CD14-positive monocyte (primary cell): ENCODE data around the gene WASHC2C. TPM values are rescaled to one million over a fixed set of nuclear protein-coding genes. Genes with fewer than 3 reads are reported as not detected.
"Not testable (repeated sequence)": the region's sequence is repeated elsewhere in the genome, so short reads cannot be mapped to it uniquely, and the experiment has no call there.

Source experiments
- DNase-seq, 3 donors: peaks; one replicate each; pipeline ENCODE4 v3.0.0-alpha.2; 2011 to 2022
- H2AFZ ChIP-seq: 2 replicates; pipeline ENCODE4 v1.6.0; 2012; ENCODE audit warnings: mild to moderate bottlenecking, low read depth, low read length, inconsistent platforms; ENCODE audit not compliant: insufficient read depth, poor library complexity, severe bottlenecking
- H3K27ac ChIP-seq, 2 donors: 1 replicate in 1 of 2; 2 replicates in 1 of 2; pipeline ENCODE4 v1.5.1; 2012 to 2013; ENCODE audit warnings: low read length in 2 of 2, control low read depth in 1 of 2, inconsistent platforms in 1 of 2, low read depth in 1 of 2, mild to moderate bottlenecking in 1 of 2
- H3K27me3 ChIP-seq, 2 donors: one replicate each; pipeline versions ENCODE4 v1.6.0 to v1.6.1; 2011 to 2013; ENCODE audit warnings: low read length in 2 of 2; ENCODE audit not compliant: control insufficient read depth in 2 of 2, insufficient read depth in 2 of 2
- H3K36me3 ChIP-seq, 2 donors: replicated peaks in 1 of 2; 1 replicate in 1 of 2; 2 replicates in 1 of 2; pipeline versions ENCODE4 v1.5.1 to v1.6.1; 2012 to 2013; ENCODE audit warnings: low read length in 2 of 2, control low read depth in 1 of 2, inconsistent platforms in 1 of 2, mild to moderate bottlenecking in 1 of 2; ENCODE audit not compliant: insufficient read depth in 2 of 2, control insufficient read depth in 1 of 2
- H3K4me1 ChIP-seq, 2 donors: 1 replicate in 1 of 2; 2 replicates in 1 of 2; pipeline versions ENCODE4 v1.5.1 to v1.6.1; 2012 to 2013; ENCODE audit warnings: low read length in 2 of 2, control low read depth in 1 of 2, inconsistent platforms in 1 of 2, mild to moderate bottlenecking in 1 of 2, moderate library complexity in 1 of 2; ENCODE audit not compliant: insufficient read depth in 2 of 2, control insufficient read depth in 1 of 2
- H3K4me2 ChIP-seq: replicated peaks from 2 replicates; pipeline ENCODE3; 2012; ENCODE audit warnings: low read length, moderate library complexity, mild to moderate bottlenecking; ENCODE audit not compliant: poor library complexity, severe bottlenecking; ENCODE audit errors: extremely low read depth
- H3K4me3 ChIP-seq, 3 experiments: fragments of 200-600 bp in 1 of 3; sonication (generic) in 1 of 3; replicated peaks in 1 of 3; 1 replicate in 2 of 3; 2 replicates in 1 of 3; pipeline ENCODE4 v1.5.1; 2011 to 2013; ENCODE audit warnings: low read length in 3 of 3, mild to moderate bottlenecking in 3 of 3, control low read depth in 2 of 3, low read depth in 2 of 3, inconsistent platforms in 1 of 3, moderate library complexity in 1 of 3
- H3K79me2 ChIP-seq: 2 replicates; pipeline ENCODE4 v1.6.0; 2012; ENCODE audit warnings: mild to moderate bottlenecking, control low read depth, inconsistent platforms, low read length, moderate library complexity; ENCODE audit not compliant: insufficient read depth
- H3K9ac ChIP-seq: 2 replicates; pipeline ENCODE4 v1.6.0; 2017; ENCODE audit warnings: low read length, mild to moderate bottlenecking; ENCODE audit not compliant: insufficient read depth, poor library complexity, severe bottlenecking
- H3K9me3 ChIP-seq, 2 donors: replicated peaks in 1 of 2; 1 replicate in 1 of 2; 2 replicates in 1 of 2; pipeline versions ENCODE4 v1.5.1 to v1.6.1; 2012 to 2013; ENCODE audit warnings: low read length in 2 of 2, control low read depth in 1 of 2; ENCODE audit not compliant: control insufficient read depth in 1 of 2, insufficient read depth in 1 of 2
- H4K20me1 ChIP-seq: 2 replicates; pipeline ENCODE4 v1.6.0; 2012; ENCODE audit warnings: mild to moderate bottlenecking, low read length, control low read depth, moderate library complexity; ENCODE audit not compliant: insufficient read depth
- H3K27ac Mint-ChIP-seq, 7 donors: one replicate each; pipeline ENCODE4 v1.8.0; 2020; ENCODE audit warnings: mild to moderate bottlenecking in 7 of 7, mixed read lengths in 7 of 7, moderate library complexity in 6 of 7, inconsistent platforms in 2 of 7
- H3K27me3 Mint-ChIP-seq, 3 donors: one replicate each; pipeline ENCODE4 v1.8.0; 2021 to 2022; ENCODE audit warnings: low read depth in 3 of 3, mild to moderate bottlenecking in 3 of 3, mixed read lengths in 3 of 3, moderate library complexity in 3 of 3, inconsistent platforms in 1 of 3
- H3K36me3 Mint-ChIP-seq, 2 donors: one replicate each; pipeline ENCODE4 v1.8.0; 2020; ENCODE audit warnings: mixed read lengths in 2 of 2, inconsistent platforms in 1 of 2, mild to moderate bottlenecking in 1 of 2
- H3K4me1 Mint-ChIP-seq: one replicate; pipeline ENCODE4 v1.8.0; 2020; ENCODE audit warnings: mild to moderate bottlenecking, mixed read lengths
- H3K4me3 Mint-ChIP-seq, 2 donors: one replicate each; pipeline ENCODE4 v1.8.0; 2020; ENCODE audit warnings: mild to moderate bottlenecking in 2 of 2, mixed read lengths in 2 of 2, moderate library complexity in 1 of 2
- H3K9me3 Mint-ChIP-seq, 7 donors: one replicate each; pipeline ENCODE4 v1.8.0; 2020 to 2022; ENCODE audit warnings: mixed read lengths in 7 of 7, mild to moderate bottlenecking in 6 of 7, moderate library complexity in 6 of 7, inconsistent platforms in 2 of 7
- WGBS: methylation state at CpG from one replicate; pipeline ENCODE4 v1.1.5; 2013; ENCODE audit warnings: missing lambda C conversion rate; ENCODE audit not compliant: insufficient coverage; 5-methylcytosine and 5-hydroxymethylcytosine counted together
- intact Hi-C, 2 donors: fragments of 100-400 bp; cut with micrococcal nuclease; formaldehyde crosslinking; loops; one replicate each; pipeline versions ENCODE4 v1.15.0 to v1.15.1; 2023
- polyA plus RNA-seq, 3 donors: library from polyadenylated mRNA; depleted of rRNA in 1 of 3; unstranded in 2 of 3; stranded (reverse) in 1 of 3; fragments of 300-500 nt in 2 of 3; fragments of >200 nt in 1 of 3; fragmentation: Illumina TruSeq in 2 of 3; gene quantifications; 1 replicate in 2 of 3; 2 replicates in 1 of 3; pipeline ENCODE4 v1.2.3, GENCODE V29; 2012 to 2021

The WASHC2C gene
- polyA plus RNA-seq, 3 donors = 12.4 to 54.2 (median 23.1) TPM

GRCh38 chr10:45723851-45724250, 3.2 kb upstream of the WASHC2C start:
- no CpG with 5 or more reads among the region's 11 CpGs for WGBS
- not testable (repeated sequence) for H3K36me3 Mint-ChIP-seq, H3K9me3 Mint-ChIP-seq, H3K4me2 ChIP-seq, H3K27me3 ChIP-seq, H4K20me1 ChIP-seq, H3K27me3 Mint-ChIP-seq, H3K4me3 Mint-ChIP-seq, H3K36me3 ChIP-seq, H3K9me3 ChIP-seq, H2AFZ ChIP-seq, H3K9ac ChIP-seq, H3K27ac ChIP-seq, DNase-seq, H3K4me3 ChIP-seq
- Mint-ChIP-seq H3K27ac (peak overlapping the region in 1 of 7 donors; percentile 57), H3K4me1 (peaks cover 14% of the 10 kb centered on the region)
- intact Hi-C loops = loop anchor here in 1 of 2 donors (10.0 kb wide), 1 partner anchor 259 kb away; no protein-coding TSS in a partner anchor
- Histone ChIP-seq H3K79me2 (peaks cover 12% of the 10 kb centered on the region), H3K4me1 (peaks cover 7 to 17% of the 10 kb centered on the region in 2 donors)

- not testable (repeated sequence) for H3K27me3 Mint-ChIP-seq, H3K9me3 Mint-ChIP-seq, H3K9me3 ChIP-seq, H4K20me1 ChIP-seq, H3K36me3 ChIP-seq, H3K27me3 ChIP-seq, DNase-seq
- peaks cover 7 to 17% of the 10 kb centered on the region in 2 donors for H3K4me1 ChIP-seq
- H3K4me1 Mint-ChIP-seq = peaks cover 18% of the 10 kb centered on the region
- peak overlapping the region; percentile 80 to 88 (median 85) for H3K27ac Mint-ChIP-seq
- intact Hi-C loops = loop anchor here in 1 of 2 donors (10.0 kb wide), 1 partner anchor 263 kb away; no protein-coding TSS in a partner anchor
- peak overlapping the region; percentile 74 to 82 for H3K4me3 Mint-ChIP-seq
- H2AFZ ChIP-seq = peak overlapping the region; percentile 81
- H3K27ac ChIP-seq = peak overlapping the region; percentile 66 to 87
- peak overlapping the region; percentile 40 to 74 (median 48) for H3K4me3 ChIP-seq
- H3K4me2 ChIP-seq = peak overlapping the region; percentile 61
- H3K9ac ChIP-seq = peak overlapping the region; percentile 88
- peaks cover 10 to 16% of the 10 kb centered on the region in 2 donors for H3K36me3 Mint-ChIP-seq
- 0% methylated on average over 3 of the region's 45 CpGs for WGBS
- peaks cover 12% of the 10 kb centered on the region for H3K79me2 ChIP-seq
Measured at GRCh38 chr10:45727421-45727965, 427 bp downstream of the WASHC2C start.

GRCh38 chr10:45734449-45734848, 7.4 kb downstream of the WASHC2C start:
- DNase-seq, H3K79me2 ChIP-seq, intact Hi-C loops, H3K27me3 Mint-ChIP-seq, H3K4me1 ChIP-seq, H3K27me3 ChIP-seq, H3K27ac ChIP-seq, H3K4me2 ChIP-seq, H3K9me3 ChIP-seq, H3K4me3 ChIP-seq, H3K4me1 Mint-ChIP-seq, H3K27ac Mint-ChIP-seq, H3K4me3 Mint-ChIP-seq, H4K20me1 ChIP-seq, H2AFZ ChIP-seq, H3K9ac ChIP-seq, H3K9me3 Mint-ChIP-seq: not testable (repeated sequence)
- WGBS = no CpG with 5 or more reads among the region's 2 CpGs
- peaks cover 16 to 36% of the 10 kb centered on the region in 2 donors for H3K36me3 Mint-ChIP-seq
- peaks cover 4 to 21% of the 10 kb centered on the region in 2 donors for H3K36me3 ChIP-seq
